Measurements from ENCODE around the gene BMP6. TPM values are rescaled to one million over a fixed set of nuclear protein-coding genes. Genes with fewer than 3 reads are reported as not detected.

The BMP6 gene
- total and polyA plus RNA-seq, 2 donors from 2014 or later = 5.0 to 10.0 TPM

- H3K27me3 ChIP-seq (ENCODE audit: control insufficient read depth, insufficient read depth, low read length) = no peaks in the 10 kb centered on the region
- H3K36me3 ChIP-seq (ENCODE audit: control insufficient read depth in 2 of 3, insufficient read depth in 3 of 3, low read length in 3 of 3) = peaks cover 15 to 51% (median 45%) of the 10 kb centered on the region in 3 donors
- no peak for DNase-seq
- TF ChIP-seq CTCF (IDR thresholded peaks at IDR 0.05; ENCODE audit: borderline replicate concordance, extremely low read depth, insufficient read depth) = no peak
- peak overlapping the region in 1 of 2 donors; percentile 30 for H3K27ac ChIP-seq (ENCODE audit: low read depth in 2 of 2, low read length in 2 of 2)
- no peak for FAIRE-seq
- no peaks in the 10 kb centered on the region for H3K9me3 ChIP-seq (ENCODE audit: control insufficient read depth in 2 of 3, insufficient read depth in 1 of 3, low read length in 3 of 3)
- peaks cover 0 to 3% (median 0%) of the 10 kb centered on the region in 3 donors for H3K4me1 ChIP-seq (ENCODE audit: control insufficient read depth in 2 of 3, insufficient read depth in 2 of 3, low read depth in 1 of 3, low read length in 3 of 3)
- H3K9ac ChIP-seq (ENCODE audit: low read length in 3 of 3) = no peak overlapping the region
- intact Hi-C loops (cut with DNase I) = no loop called here
- H3K4me3 ChIP-seq (ENCODE audit: low read length in 3 of 3) = no peak overlapping the region
Measured at GRCh38 chr6:7881765-7882500, 156.0 kb downstream of the BMP6 start.

GRCh38 chr6:7882505-7883257 is 156.8 kb downstream of the BMP6 start:
- Histone ChIP-seq H3K9ac (ENCODE audit: low read length in 3 of 3) (no peak overlapping the region), H3K27me3 (ENCODE audit: control insufficient read depth, insufficient read depth, low read length) (no peaks in the 10 kb centered on the region), H3K4me3 (ENCODE audit: low read length in 3 of 3) (no peak overlapping the region), H3K36me3 (ENCODE audit: control insufficient read depth in 2 of 3, insufficient read depth in 3 of 3, low read length in 3 of 3) (peaks cover 15 to 52% (median 46%) of the 10 kb centered on the region in 3 donors), H3K27ac (ENCODE audit: low read depth in 2 of 2, low read length in 2 of 2) (peak overlapping the region in 1 of 2 donors; percentile 30), H3K9me3 (ENCODE audit: control insufficient read depth in 2 of 3, insufficient read depth in 1 of 3, low read length in 3 of 3) (no peaks in the 10 kb centered on the region), H3K4me1 (ENCODE audit: control insufficient read depth in 2 of 3, insufficient read depth in 2 of 3, low read depth in 1 of 3, low read length in 3 of 3) (peaks cover 0 to 3% (median 0%) of the 10 kb centered on the region in 3 donors)
- DNase-seq = peak in 1 of 5 donors; percentile 21
- FAIRE-seq = no peak
- intact Hi-C loops (cut with DNase I) = no loop called here
- TF ChIP-seq CTCF (IDR thresholded peaks at IDR 0.05; ENCODE audit: borderline replicate concordance, extremely low read depth, insufficient read depth) = no peak

GRCh38 chr6:7883381-7883780 is 157.5 kb downstream of the BMP6 start:
- FAIRE-seq (no peak), DNase-seq (no peak)
- H3K4me1 ChIP-seq (ENCODE audit: control insufficient read depth in 2 of 3, insufficient read depth in 2 of 3, low read depth in 1 of 3, low read length in 3 of 3) = peaks cover 0 to 3% (median 0%) of the 10 kb centered on the region in 3 donors
- H3K4me3 ChIP-seq (ENCODE audit: low read length in 3 of 3) = no peak overlapping the region
- no peak overlapping the region for H3K9ac ChIP-seq (ENCODE audit: low read length in 3 of 3)
- intact Hi-C loops (cut with DNase I) = no loop called here
- no peak for TF ChIP-seq CTCF (IDR thresholded peaks at IDR 0.05; ENCODE audit: borderline replicate concordance, extremely low read depth, insufficient read depth)
- H3K27ac ChIP-seq (ENCODE audit: low read depth in 2 of 2, low read length in 2 of 2) = no peak overlapping the region
- H3K27me3 ChIP-seq (ENCODE audit: control insufficient read depth, insufficient read depth, low read length) = no peaks in the 10 kb centered on the region
- H3K36me3 ChIP-seq (ENCODE audit: control insufficient read depth in 2 of 3, insufficient read depth in 3 of 3, low read length in 3 of 3) = peaks cover 15 to 52% (median 50%) of the 10 kb centered on the region in 3 donors
- H3K9me3 ChIP-seq (ENCODE audit: control insufficient read depth in 2 of 3, insufficient read depth in 1 of 3, low read length in 3 of 3) = no peaks in the 10 kb centered on the region
